BJ (cell line): ENCODE data around the gene ESYT1. TPM values are rescaled to one million over a fixed set of nuclear protein-coding genes. Genes with fewer than 3 reads are reported as not detected.
A peak's percentile ranks its signal among the peaks of the same experiment; 100 is the strongest.

Source experiments
- CTCF ChIA-PET: fragments of 350-600 bp; formaldehyde crosslinking; extraction: SDS; loops from one replicate; lab custom pipeline; 2021; ENCODE audit warnings: antibody characterized with exemption, inconsistent platforms; lab: Yijun Ruan, JAX
- POLR2A ChIA-PET: fragments of 300-600 bp; sonication (Branson Sonifier 250); formaldehyde crosslinking; extraction: SDS; loops from one replicate; lab custom pipeline; 2021; ENCODE audit warnings: antibody characterized with exemption; lab: Charles Lee
- DNase-seq: peaks from one replicate; pipeline ENCODE4 v3.0.0-alpha.2; 2011; ENCODE audit warnings: low read depth
- H3K27me3 ChIP-seq: 2 replicates; pipeline ENCODE4 v1.6.0; 2011; ENCODE audit warnings: low read length; ENCODE audit not compliant: control insufficient read depth, insufficient read depth
- H3K36me3 ChIP-seq: 2 replicates; pipeline ENCODE4 v1.5.1; 2011; ENCODE audit warnings: low read length; ENCODE audit not compliant: control insufficient read depth, insufficient read depth
- H3K4me3 ChIP-seq: 2 replicates; pipeline ENCODE4 v1.5.1; 2011; ENCODE audit warnings: low read depth, mild to moderate bottlenecking, control low read depth, low read length
- polyA minus RNA-seq: library from RNA; depleted of rRNA, polyadenylated mRNA; stranded (reverse); fragments of >200 nt; gene quantifications from 2 replicates; pipeline ENCODE4 v1.2.3, GENCODE V29; 2011; rRNA and poly(A)+ RNA removed
- polyA plus RNA-seq: library from polyadenylated mRNA; depleted of rRNA; stranded (reverse); fragments of >200 nt; gene quantifications from 2 replicates; pipeline ENCODE4 v1.2.3, GENCODE V29; 2011; rRNA removed
- TF ChIP-seq, protein P1 (sequence below): IDR thresholded peaks from 2 replicates; pipeline ENCODE4 v1.5.1; 2011; ENCODE audit warnings: low read depth, mild to moderate bottlenecking, control low read depth, inconsistent platforms, low read length, moderate library complexity; ENCODE audit not compliant: insufficient read depth

Gene ESYT1, protein sequence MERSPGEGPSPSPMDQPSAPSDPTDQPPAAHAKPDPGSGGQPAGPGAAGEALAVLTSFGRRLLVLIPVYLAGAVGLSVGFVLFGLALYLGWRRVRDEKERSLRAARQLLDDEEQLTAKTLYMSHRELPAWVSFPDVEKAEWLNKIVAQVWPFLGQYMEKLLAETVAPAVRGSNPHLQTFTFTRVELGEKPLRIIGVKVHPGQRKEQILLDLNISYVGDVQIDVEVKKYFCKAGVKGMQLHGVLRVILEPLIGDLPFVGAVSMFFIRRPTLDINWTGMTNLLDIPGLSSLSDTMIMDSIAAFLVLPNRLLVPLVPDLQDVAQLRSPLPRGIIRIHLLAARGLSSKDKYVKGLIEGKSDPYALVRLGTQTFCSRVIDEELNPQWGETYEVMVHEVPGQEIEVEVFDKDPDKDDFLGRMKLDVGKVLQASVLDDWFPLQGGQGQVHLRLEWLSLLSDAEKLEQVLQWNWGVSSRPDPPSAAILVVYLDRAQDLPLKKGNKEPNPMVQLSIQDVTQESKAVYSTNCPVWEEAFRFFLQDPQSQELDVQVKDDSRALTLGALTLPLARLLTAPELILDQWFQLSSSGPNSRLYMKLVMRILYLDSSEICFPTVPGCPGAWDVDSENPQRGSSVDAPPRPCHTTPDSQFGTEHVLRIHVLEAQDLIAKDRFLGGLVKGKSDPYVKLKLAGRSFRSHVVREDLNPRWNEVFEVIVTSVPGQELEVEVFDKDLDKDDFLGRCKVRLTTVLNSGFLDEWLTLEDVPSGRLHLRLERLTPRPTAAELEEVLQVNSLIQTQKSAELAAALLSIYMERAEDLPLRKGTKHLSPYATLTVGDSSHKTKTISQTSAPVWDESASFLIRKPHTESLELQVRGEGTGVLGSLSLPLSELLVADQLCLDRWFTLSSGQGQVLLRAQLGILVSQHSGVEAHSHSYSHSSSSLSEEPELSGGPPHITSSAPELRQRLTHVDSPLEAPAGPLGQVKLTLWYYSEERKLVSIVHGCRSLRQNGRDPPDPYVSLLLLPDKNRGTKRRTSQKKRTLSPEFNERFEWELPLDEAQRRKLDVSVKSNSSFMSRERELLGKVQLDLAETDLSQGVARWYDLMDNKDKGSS
- polyA plus RNA-seq = 180 and 264 TPM in 2 replicates
- 268 and 305 TPM in 2 replicates for polyA minus RNA-seq

DNA sequence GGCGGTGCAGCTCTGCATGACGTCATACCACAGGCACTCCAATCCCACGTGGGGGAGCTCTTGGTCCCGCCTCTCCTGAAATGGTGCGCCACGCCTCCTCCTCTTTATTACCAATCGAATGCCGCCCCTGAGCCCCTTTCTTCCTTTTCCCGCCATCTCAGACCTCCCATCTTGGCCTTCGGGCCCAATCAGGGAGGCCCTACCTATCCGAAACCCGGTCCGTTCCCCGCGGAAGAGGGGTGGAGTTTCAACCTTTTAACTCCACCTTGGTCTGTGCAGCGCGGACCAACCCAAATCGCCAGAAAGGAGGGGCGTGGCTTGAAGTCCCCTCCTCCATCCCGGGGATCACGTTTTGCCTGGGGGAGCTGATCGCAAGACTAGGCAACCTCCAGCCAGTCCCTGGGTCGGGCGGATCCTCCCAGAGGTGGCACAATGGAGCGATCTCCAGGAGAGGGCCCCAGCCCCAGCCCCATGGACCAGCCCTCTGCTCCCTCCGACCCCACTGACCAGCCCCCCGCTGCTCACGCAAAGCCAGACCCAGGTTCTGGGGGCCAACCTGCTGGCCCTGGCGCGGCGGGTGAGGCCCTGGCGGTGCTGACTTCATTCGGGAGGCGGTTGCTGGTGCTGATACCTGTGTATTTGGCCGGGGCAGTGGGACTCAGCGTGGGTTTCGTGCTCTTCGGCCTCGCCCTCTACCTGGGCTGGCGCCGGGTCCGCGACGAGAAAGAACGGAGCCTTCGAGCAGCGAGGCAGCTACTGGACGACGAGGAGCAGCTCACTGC is at the start of gene ESYT1:
TSS of gene ESYT1 (plus strand) at position 380 of the 782 bp plus-strand sequence. CDS start at position 433, 53 bp downstream.
- no peaks in the 10 kb centered on the region for H3K27me3 ChIP-seq
- peak; percentile 99 for DNase-seq
- POLR2A ChIA-PET = interaction anchor here (0.5 to 1.0 kb wide), 6 partner anchors 9 to 220 kb away, joined by 3 to 11 read pairs (median 4); partner anchors contain the start of genes MYL6, PA2G4 and ZC3H10
- CTCF ChIA-PET = interaction anchor here (0.6 to 5.4 kb wide), 13 partner anchors 9 to 130 kb away, joined by 3 to 70 read pairs (median 4); partner anchors contain the start of genes ANKRD52, MYL6, SMARCC2 and ZC3H10
- TF ChIP-seq, protein P1, sequence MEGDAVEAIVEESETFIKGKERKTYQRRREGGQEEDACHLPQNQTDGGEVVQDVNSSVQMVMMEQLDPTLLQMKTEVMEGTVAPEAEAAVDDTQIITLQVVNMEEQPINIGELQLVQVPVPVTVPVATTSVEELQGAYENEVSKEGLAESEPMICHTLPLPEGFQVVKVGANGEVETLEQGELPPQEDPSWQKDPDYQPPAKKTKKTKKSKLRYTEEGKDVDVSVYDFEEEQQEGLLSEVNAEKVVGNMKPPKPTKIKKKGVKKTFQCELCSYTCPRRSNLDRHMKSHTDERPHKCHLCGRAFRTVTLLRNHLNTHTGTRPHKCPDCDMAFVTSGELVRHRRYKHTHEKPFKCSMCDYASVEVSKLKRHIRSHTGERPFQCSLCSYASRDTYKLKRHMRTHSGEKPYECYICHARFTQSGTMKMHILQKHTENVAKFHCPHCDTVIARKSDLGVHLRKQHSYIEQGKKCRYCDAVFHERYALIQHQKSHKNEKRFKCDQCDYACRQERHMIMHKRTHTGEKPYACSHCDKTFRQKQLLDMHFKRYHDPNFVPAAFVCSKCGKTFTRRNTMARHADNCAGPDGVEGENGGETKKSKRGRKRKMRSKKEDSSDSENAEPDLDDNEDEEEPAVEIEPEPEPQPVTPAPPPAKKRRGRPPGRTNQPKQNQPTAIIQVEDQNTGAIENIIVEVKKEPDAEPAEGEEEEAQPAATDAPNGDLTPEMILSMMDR = 0 out of 2 replicates have a peak, but pooled peaks have one; percentile 20
- H3K4me3 ChIP-seq = peak within 1 kb of the TSS; percentile 90
- H3K36me3 ChIP-seq = peaks cover 18% of the 10 kb centered on the region

DNA sequence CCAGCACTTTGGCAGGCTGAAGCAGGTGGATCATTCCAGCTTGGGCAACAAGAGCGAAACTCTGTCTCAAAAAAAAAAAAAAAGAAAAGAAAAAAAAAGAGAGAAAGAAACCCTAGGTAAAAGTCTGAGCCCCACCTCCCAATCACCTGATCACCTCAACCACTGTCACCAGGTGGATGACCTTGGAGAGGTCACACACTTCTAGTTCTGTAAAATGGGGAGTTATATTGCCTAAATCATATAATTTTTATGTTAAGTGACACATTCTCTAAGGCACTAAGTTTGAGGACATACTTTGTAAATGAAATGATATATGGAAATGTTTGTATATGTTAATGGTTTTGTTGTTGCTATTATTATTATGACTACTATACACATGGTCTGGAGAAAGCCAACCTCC is 49.6 kb upstream of the ESYT1 start:
- Histone ChIP-seq H3K36me3 (no peaks in the 10 kb centered on the region), H3K4me3 (no peak overlapping the region), H3K27me3 (peaks cover 4% of the 10 kb centered on the region)
- ChIA-PET CTCF (interaction anchor here (0.9 to 3.3 kb wide), 9 partner anchors 10 to 41 kb away, joined by 3 to 20 read pairs (median 4); partner anchors contain the start of genes PA2G4 and ZC3H10), POLR2A (no interaction called here)
- TF ChIP-seq, protein P1 = no peak
- no peak for DNase-seq

DNA sequence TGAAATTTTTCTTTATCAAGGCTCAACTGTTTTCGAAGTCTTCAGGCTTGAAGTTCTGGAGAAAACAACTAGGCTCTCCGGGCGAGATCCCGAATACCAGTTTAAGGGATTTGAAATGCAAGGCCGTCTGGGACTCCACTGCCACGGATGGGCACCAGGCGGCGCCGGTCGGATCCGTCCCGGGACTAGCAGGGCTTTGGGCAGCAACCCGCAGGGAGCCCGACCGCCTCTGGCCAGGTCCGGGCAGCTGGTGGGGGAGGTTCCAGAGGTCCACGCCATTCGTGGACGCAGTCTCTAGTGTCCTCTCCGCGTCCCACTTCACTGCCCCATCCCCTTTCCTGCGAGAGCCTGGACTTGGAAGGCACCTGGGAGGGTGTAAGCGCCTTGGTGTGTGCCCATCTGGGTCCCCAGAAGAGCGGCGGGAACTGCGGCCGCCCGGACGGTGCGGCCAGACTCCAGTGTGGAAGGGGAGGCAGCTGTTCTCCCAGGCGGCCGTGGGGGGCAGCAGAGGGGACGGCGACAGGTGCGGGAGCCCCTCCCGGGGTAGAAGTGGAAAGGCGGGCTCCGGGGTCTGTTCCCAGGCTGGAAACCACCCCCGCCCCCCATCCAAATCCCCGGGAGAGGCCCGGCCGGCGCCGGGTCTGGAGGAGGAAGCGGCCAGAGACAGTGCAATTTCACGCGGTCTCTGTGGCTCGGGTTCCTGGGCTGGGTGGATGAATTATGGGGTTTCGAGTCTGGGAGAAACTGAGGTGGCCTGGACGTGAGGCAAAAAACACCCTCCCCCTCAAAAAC is 48.9 kb upstream of the ESYT1 start:
- H3K27me3 ChIP-seq = peaks cover 5% of the 10 kb centered on the region
- peak overlapping the region; percentile 50 for H3K4me3 ChIP-seq
- POLR2A ChIA-PET = interaction anchor here (1.0 kb wide), 1 partner anchor 25 kb away, joined by 7 read pairs; the partner anchor contains the start of gene PA2G4
- CTCF ChIA-PET = interaction anchor here (0.6 to 3.3 kb wide), 20 partner anchors 9 to 110 kb away, joined by 3 to 20 read pairs (median 4); partner anchors contain the start of genes ESYT1, PA2G4, SMARCC2 and ZC3H10
- TF ChIP-seq, protein P1 = peak; percentile 84
- H3K36me3 ChIP-seq = no peaks in the 10 kb centered on the region
- peak; percentile 44 for DNase-seq
